Measurements from ENCODE around the gene MAST4. TPM values are rescaled to one million over a fixed set of nuclear protein-coding genes. Genes with fewer than 3 reads are reported as not detected.

Gene MAST4
- total RNA-seq, 1 donor from 2014 or later: 38.3 TPM

GRCh38 chr5:66606713-66607112, 10.5 kb downstream of the MAST4 start:
- no peak for DNase-seq

- no peak for DNase-seq
Observed at GRCh38 chr5:66608501-66608900, 12.3 kb downstream of the MAST4 start.

- DNase-seq: no peak
Observed at GRCh38 chr5:66609615-66610014, 13.4 kb downstream of the MAST4 start.

DNA sequence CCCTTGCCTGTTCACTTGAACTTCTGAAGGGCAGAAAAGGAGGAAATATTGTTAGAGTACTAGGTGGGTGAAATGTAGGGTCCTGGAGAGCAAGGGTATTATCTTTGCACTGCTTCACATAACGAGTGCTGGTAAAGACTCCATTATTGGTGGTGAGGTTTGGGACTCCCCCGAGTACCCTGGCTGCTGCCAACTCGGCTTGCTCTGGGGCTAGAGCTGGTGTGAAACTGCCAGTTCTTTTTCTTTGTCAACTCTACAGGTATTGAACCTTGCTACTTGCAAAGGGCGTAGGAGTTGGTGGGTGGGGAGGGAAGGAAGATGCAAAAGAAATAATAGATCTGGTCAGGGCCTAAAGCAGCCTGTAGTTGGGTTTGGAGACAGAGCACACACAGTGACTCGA, 16.0 kb downstream of the MAST4 start:
- no peak for DNase-seq

- DNase-seq: no peak
Observed at GRCh38 chr5:66615136-66615535, 18.9 kb downstream of the MAST4 start.

GRCh38 chr5:66615894-66616293, 19.7 kb downstream of the MAST4 start:
- no peak for DNase-seq

DNA sequence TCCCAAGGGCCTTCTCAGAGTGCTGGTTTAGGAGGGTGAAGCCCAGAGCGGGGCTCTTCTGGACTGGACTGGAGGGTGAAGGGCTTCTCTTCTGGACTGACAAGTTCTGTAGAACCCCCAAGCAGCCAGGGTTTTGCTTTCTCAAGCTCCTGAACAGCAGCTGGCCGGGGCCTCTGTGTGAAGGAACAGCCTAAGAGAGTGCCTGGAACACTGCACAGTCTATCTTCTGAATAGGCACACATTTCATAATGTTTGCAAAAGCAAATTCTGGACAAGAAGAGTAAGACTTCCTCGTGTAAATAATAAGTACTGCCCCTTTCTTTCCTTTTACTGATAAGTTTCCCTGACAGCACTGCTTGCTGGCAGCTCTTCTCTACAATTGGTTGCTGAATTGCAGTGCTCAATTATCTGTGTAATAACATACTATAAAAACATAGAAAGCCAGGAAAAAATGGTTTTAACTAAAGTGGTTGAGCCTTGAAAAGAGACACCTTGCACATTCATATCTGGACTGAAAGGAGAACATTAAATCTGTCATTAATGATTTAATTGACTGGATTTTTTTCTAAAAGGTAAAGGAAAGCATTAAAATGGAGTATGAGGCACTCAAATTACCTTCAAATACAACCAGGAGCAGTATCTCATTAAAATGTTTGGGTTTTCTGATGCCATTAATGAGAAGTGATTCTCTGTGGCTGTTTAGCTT, 20.5 kb downstream of the MAST4 start:
- no peak for DNase-seq

- no peak for DNase-seq
Observed at GRCh38 chr5:66617226-66617861, 21.2 kb downstream of the MAST4 start.

DNA sequence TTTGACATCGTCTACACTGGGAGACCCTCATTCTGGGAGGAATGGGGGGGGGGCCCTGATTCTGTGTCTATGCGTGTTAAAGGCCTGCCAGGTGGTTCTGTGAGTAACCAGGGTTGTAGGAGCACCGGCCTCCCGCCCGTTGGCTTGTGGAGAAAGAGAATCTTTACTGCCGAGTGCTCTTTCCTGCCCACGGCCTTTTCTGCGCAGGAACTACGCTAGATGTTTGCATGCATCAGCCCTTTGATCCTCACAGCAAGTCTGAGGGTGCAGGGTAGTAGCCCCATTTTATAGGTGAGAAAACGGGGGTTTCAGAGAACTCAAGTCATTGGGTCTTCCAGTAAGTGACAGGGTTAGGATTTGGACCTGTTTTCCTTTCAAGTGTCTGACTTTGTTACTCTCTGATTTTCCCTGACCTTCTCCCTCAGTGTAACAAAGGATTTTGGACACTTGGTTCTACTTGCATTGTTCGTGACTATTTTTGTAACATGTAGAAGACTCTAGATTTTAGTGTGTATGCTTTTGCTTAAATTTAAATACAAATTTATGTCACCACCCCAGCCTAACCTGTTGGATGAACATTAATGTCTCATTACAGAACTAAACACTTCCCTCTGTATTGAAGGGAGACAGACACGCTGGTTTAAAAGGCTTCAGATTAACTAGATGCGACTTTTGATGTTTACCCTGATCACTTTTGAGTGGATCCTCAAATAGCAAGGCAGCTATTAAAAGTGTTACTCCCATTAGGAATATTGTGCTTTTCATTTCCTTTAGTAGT, 22.0 kb downstream of the MAST4 start:
- no peak for DNase-seq

DNA sequence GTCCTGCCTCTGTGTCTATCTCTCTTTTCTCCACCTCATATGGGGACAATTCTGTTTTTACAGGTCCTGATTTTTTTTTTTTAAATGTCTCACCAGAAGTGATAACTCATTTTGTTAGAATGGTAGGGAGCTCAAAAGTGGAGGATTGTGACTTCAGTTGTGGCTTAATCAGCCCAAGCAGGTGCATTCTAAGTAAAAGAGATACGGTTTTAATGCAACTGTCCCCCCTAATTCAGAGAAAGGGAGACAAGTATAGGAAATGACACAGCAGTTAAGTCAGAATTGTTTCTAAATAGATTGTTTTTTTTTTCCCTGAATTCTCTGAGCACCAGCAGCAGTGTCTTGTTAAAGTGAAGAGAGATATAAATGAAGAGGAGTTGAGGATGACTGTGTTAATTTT, 24.5 kb downstream of the MAST4 start:
- no peak for DNase-seq

- no peak for DNase-seq
Observed at GRCh38 chr5:66621146-66621545, 25.0 kb downstream of the MAST4 start.

DNA sequence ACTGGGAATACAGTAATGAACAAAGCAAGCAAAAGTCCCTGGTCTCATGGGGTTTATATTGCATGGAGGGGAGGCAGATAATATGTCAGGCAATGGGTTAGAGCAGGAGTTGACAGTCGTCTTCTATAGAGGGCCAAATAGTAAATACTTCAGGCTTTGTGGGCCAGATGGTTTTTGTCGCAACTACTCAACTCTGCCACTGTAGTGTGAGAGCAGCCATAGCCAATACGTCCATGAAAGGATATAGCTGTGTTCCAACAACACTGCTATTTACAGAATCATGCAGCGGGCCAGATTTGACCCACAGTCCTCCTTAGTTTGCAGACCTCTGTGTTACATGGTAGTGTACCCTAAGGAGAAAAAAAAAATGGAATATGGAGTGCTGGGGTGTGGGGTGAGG, 25.5 kb downstream of the MAST4 start:
- DNase-seq: no peak

- no peak for DNase-seq
Observed at GRCh38 chr5:66628561-66628960, 32.4 kb downstream of the MAST4 start.

GRCh38 chr5:66629446-66629845, 33.3 kb downstream of the MAST4 start:
- DNase-seq: no peak

DNA sequence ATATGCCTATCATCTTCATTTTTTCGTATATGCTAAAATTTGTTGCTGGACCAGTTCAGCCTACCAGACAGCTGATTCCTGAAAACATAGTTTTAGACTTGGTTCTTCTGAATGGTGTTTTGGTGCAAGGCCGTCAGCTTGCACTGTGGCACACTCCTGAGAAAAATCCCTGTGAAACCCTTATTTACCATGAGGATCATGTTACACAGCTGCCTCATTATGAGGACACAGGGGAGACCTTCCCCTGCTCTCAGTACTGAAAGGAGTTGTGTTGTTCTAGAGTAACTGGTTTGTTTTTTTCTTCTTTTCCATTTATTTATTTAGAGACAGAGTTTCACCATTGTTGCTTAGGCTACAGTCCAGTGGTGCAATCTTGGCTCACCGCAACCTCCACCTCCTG, 37.6 kb downstream of the MAST4 start:
- no peak for DNase-seq

DNA sequence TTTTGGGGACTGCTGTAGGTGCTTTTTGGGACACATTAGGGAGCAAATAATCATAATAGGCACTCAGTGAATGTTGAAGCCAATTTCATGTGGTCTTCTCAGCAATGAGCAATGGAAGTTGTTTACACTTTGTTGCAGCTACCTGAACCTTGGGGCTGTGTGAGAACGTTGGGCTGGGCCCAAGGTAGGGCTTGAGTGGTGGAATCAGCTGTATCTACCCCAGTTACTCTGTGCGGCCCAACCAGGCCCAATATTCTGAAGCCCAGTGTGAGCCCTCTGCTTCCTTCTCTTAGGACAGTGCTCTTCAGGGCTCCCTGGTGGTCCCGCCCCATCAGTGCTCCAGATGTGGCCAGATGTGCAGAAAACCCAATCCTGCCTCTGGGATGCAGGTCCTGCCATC, 38.4 kb downstream of the MAST4 start:
- no peak for DNase-seq

- no peak for DNase-seq
Observed at GRCh38 chr5:66637994-66638393, 41.8 kb downstream of the MAST4 start.

GRCh38 chr5:66639037-66639436, 42.8 kb downstream of the MAST4 start:
- DNase-seq: no peak

DNA sequence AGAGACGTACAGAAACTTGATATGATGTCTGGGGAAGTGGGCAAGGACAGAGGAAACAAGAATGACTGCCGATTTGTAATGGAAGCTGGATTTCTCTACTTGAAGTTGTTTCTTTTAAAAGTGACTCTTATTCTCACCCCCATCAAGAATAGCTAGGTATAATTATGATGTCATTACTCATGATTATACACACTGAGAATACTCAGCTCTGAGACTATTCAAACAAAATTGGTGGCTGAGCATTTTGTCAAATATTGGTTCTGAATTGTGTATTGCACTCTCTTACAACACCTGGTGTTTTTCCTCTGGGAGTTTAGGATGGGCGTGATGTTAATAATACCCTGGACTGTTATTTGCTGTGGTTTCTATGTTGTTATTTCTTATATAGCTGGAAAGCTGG, 46.3 kb downstream of the MAST4 start:
- no peak for DNase-seq

GRCh38 chr5:66643387-66643786, 47.2 kb downstream of the MAST4 start:
- DNase-seq: no peak

DNA sequence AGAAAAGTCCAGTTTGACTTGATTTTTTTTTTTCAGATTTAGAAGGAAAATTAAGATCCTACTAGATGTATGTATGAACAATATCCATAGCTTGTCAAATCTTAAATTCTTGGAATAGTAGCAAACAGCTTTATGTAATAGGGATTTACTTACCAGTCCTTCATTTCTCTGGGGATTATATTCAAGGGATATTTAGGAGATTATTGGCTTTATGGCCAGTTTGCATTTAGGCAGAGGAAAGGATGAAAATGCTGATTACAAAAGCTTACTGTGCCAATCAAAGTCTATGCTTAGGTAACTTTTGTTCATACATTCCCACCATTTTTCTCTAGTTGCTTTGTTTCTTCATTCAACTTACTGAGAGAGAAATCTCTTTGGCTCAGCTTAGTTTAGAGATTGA, 47.9 kb downstream of the MAST4 start:
- DNase-seq: no peak

- no peak for DNase-seq
Observed at GRCh38 chr5:66645039-66645438, 48.8 kb downstream of the MAST4 start.

GRCh38 chr5:66646570-66646969, 50.4 kb downstream of the MAST4 start:
- no peak for DNase-seq
